Trophoblast cell (in vitro differentiated cells and primary cell): Measurements from ENCODE around the gene ORAI2.

ENCODE experiments used
- DNase-seq, 2 donors: peaks; one replicate each; pipeline ENCODE4 v3.0.0-alpha.2; 2016
- H2AFZ ChIP-seq: 2 replicates; pipeline ENCODE4 v1.6.1; 2013; ENCODE audit warnings: low read length, moderate library complexity, mild to moderate bottlenecking; ENCODE audit not compliant: insufficient read depth, poor library complexity
- H2AK5ac ChIP-seq: 2 replicates; pipeline ENCODE4 v1.6.1; 2013; ENCODE audit warnings: mild to moderate bottlenecking, low read length
- H2BK120ac ChIP-seq: 2 replicates; pipeline ENCODE4 v1.6.1; 2013; ENCODE audit warnings: low read length, mild to moderate bottlenecking, moderate library complexity; ENCODE audit not compliant: insufficient read depth, poor library complexity
- H2BK12ac ChIP-seq: 2 replicates; pipeline ENCODE4 v1.6.1; 2013; ENCODE audit warnings: mild to moderate bottlenecking, low read length, moderate library complexity
- H2BK5ac ChIP-seq: 2 replicates; pipeline ENCODE4 v1.6.1; 2013; ENCODE audit warnings: low read length, low read depth, moderate library complexity, mild to moderate bottlenecking; ENCODE audit not compliant: poor library complexity
- H3K14ac ChIP-seq: 2 replicates; pipeline ENCODE4 v1.6.1; 2013; ENCODE audit warnings: mild to moderate bottlenecking, low read length
- H3K18ac ChIP-seq: 2 replicates; pipeline ENCODE4 v1.6.1; 2013; ENCODE audit warnings: mild to moderate bottlenecking, low read length
- H3K23ac ChIP-seq: 2 replicates; pipeline ENCODE4 v1.6.1; 2013; ENCODE audit warnings: low read length
- H3K27ac ChIP-seq: 2 replicates; pipeline ENCODE4 v1.5.1; 2013; ENCODE audit warnings: low read depth, mild to moderate bottlenecking, inconsistent platforms, low read length, moderate library complexity
- H3K27me3 ChIP-seq: 2 replicates; pipeline ENCODE4 v1.6.1; 2013; ENCODE audit warnings: inconsistent platforms, mild to moderate bottlenecking, low read length, moderate library complexity; ENCODE audit not compliant: insufficient read depth
- H3K36me3 ChIP-seq, 2 experiments: 1 replicate in 1 of 2; 2 replicates in 1 of 2; pipeline ENCODE4 v1.6.1; 2013; ENCODE audit warnings: low read length in 2 of 2, mild to moderate bottlenecking in 2 of 2, moderate library complexity in 1 of 2; ENCODE audit not compliant: insufficient read depth in 2 of 2, control insufficient read depth in 1 of 2
- H3K4ac ChIP-seq: 2 replicates; pipeline ENCODE4 v1.6.1; 2013; ENCODE audit warnings: low read depth, mild to moderate bottlenecking, low read length, moderate library complexity
- H3K4me1 ChIP-seq, 2 experiments: 1 replicate in 1 of 2; 2 replicates in 1 of 2; pipeline ENCODE4 v1.6.1; 2013; ENCODE audit warnings: low read length in 2 of 2, mild to moderate bottlenecking in 2 of 2, moderate library complexity in 1 of 2; ENCODE audit not compliant: insufficient read depth in 2 of 2, control insufficient read depth in 1 of 2
- H3K4me2 ChIP-seq: 2 replicates; pipeline ENCODE4 v1.6.1; 2013; ENCODE audit warnings: inconsistent platforms, mild to moderate bottlenecking, low read length, moderate library complexity
- H3K4me3 ChIP-seq: 2 replicates; pipeline ENCODE4 v1.5.1; 2013; ENCODE audit warnings: mild to moderate bottlenecking, low read depth, low read length, inconsistent platforms
- H3K79me1 ChIP-seq: one replicate; pipeline ENCODE4 v1.6.1; 2013; ENCODE audit warnings: low read length
- H3K79me2 ChIP-seq: 2 replicates; pipeline ENCODE4 v1.6.1; 2013; ENCODE audit warnings: low read length, mild to moderate bottlenecking; ENCODE audit not compliant: control insufficient read depth, insufficient read depth, poor library complexity
- H3K9ac ChIP-seq: 2 replicates; pipeline ENCODE4 v1.6.1; 2013; ENCODE audit warnings: mild to moderate bottlenecking, low read length
- H3K9me3 ChIP-seq: 2 replicates; pipeline ENCODE4 v1.6.1; 2013; ENCODE audit warnings: low read depth, mild to moderate bottlenecking, control low read depth, inconsistent platforms, low read length; ENCODE audit not compliant: insufficient read depth
- H4K12ac ChIP-seq: 2 replicates; pipeline ENCODE4 v1.6.1; 2013; ENCODE audit warnings: low read depth, mild to moderate bottlenecking, low read length, moderate library complexity
- H4K8ac ChIP-seq: 2 replicates; pipeline ENCODE4 v1.6.1; 2013; ENCODE audit warnings: low read depth, mild to moderate bottlenecking, low read length, moderate library complexity
- H4K91ac ChIP-seq: one replicate; pipeline ENCODE4 v1.6.1; 2013; ENCODE audit warnings: low read depth, mild to moderate bottlenecking, low read length, moderate library complexity
- WGBS: extraction: QIAGEN DNeasy Blood & Tissue Kit; methylation state at CpG from one replicate; pipeline ENCODE4 v1.1.7; 2013; ENCODE audit warnings: missing lambda C conversion rate; ENCODE audit not compliant: insufficient read length, insufficient coverage; ENCODE audit errors: extremely low coverage; 5-methylcytosine and 5-hydroxymethylcytosine counted together

The ORAI2 gene

GRCh38 chr7:102392330-102392729 lies 41.0 kb upstream of the ORAI2 start:
- Histone ChIP-seq H2BK120ac (peak overlapping the region; percentile 44), H3K4ac (no peak overlapping the region), H3K9ac (no peak overlapping the region), H2AK5ac (peak overlapping the region; percentile 65), H3K9me3 (no peaks in the 10 kb centered on the region), H3K23ac (no peak overlapping the region), H3K4me3 (no peak overlapping the region), H3K4me2 (no peak overlapping the region), H2BK5ac (peak overlapping the region; percentile 29), H3K14ac (no peak overlapping the region), H3K18ac (no peak overlapping the region), H3K36me3 (peaks cover 4 to 10% of the 10 kb centered on the region in 2 experiments), H4K8ac (no peak overlapping the region), H2BK12ac (peak overlapping the region; percentile 76), H2AFZ (no peak overlapping the region), H4K91ac (peak overlapping the region; percentile 67), H3K79me2 (peaks cover 8% of the 10 kb centered on the region), H3K4me1 (peaks cover 6 to 9% of the 10 kb centered on the region in 2 experiments), H3K27me3 (no peaks in the 10 kb centered on the region), H3K79me1 (peaks cover 19% of the 10 kb centered on the region), H4K12ac (no peak overlapping the region), H3K27ac (peak overlapping the region; percentile 35)
- DNase-seq: no peak
- WGBS: no CpG with 5 or more reads among the region's 1 CpG

GRCh38 chr7:102393467-102393866 lies 39.9 kb upstream of the ORAI2 start:
- peak overlapping the region; percentile 25 for H4K91ac ChIP-seq
- no peak overlapping the region for H3K23ac ChIP-seq
- H2AFZ ChIP-seq: no peak overlapping the region
- peaks cover 19% of the 10 kb centered on the region for H3K79me1 ChIP-seq
- H2BK12ac ChIP-seq: no peak overlapping the region
- no peak overlapping the region for H3K18ac ChIP-seq
- no peak overlapping the region for H2AK5ac ChIP-seq
- H3K4ac ChIP-seq: no peak overlapping the region
- peak overlapping the region; percentile 59 for H2BK5ac ChIP-seq
- H3K79me2 ChIP-seq: peaks cover 8% of the 10 kb centered on the region
- DNase-seq: peak; percentile 96 to 99
- peak overlapping the region; percentile 50 for H3K4me2 ChIP-seq
- no peak overlapping the region for H3K4me3 ChIP-seq
- no peak overlapping the region for H4K8ac ChIP-seq
- peaks cover 6 to 7% of the 10 kb centered on the region in 2 experiments for H3K36me3 ChIP-seq
- no peaks in the 10 kb centered on the region for H3K27me3 ChIP-seq
- H3K4me1 ChIP-seq: peaks cover 6 to 9% of the 10 kb centered on the region in 2 experiments
- peak overlapping the region; percentile 30 for H2BK120ac ChIP-seq
- H3K9ac ChIP-seq: no peak overlapping the region
- no peak overlapping the region for H4K12ac ChIP-seq
- H3K9me3 ChIP-seq: no peaks in the 10 kb centered on the region
- H3K14ac ChIP-seq: no peak overlapping the region
- peak overlapping the region; percentile 83 for H3K27ac ChIP-seq
- WGBS: no CpG with 5 or more reads among the region's 9 CpGs

GRCh38 chr7:102395592-102395872 lies 37.8 kb upstream of the ORAI2 start:
- no CpG with 5 or more reads among the region's 9 CpGs for WGBS
- Histone ChIP-seq H3K14ac (peak overlapping the region; percentile 84), H3K79me2 (peaks cover 8% of the 10 kb centered on the region), H2BK12ac (peak overlapping the region; percentile 63), H3K9me3 (no peaks in the 10 kb centered on the region), H3K4me3 (no peak overlapping the region), H3K4me1 (peaks cover 6 to 9% of the 10 kb centered on the region in 2 experiments), H2AK5ac (peak overlapping the region; percentile 55), H3K79me1 (peaks cover 19% of the 10 kb centered on the region), H2BK120ac (peak overlapping the region; percentile 7), H4K12ac (peak overlapping the region; percentile 24), H3K4me2 (peak overlapping the region; percentile 76), H4K91ac (peak overlapping the region; percentile 88), H3K4ac (peak overlapping the region; percentile 52), H2BK5ac (peak overlapping the region; percentile 89), H3K27me3 (no peaks in the 10 kb centered on the region), H3K36me3 (peaks cover 18 to 21% of the 10 kb centered on the region in 2 experiments), H3K23ac (no peak overlapping the region), H3K9ac (peak overlapping the region; percentile 54), H4K8ac (peak overlapping the region; percentile 87), H3K18ac (peak overlapping the region; percentile 13), H3K27ac (peak overlapping the region; percentile 90), H2AFZ (no peak overlapping the region)
- DNase-seq: peak in 1 of 2 donors; percentile 41

GRCh38 chr7:102395873-102396709 lies 37.3 kb upstream of the ORAI2 start, which contains the start of gene PRKRIP1:
Gene PRKRIP1 (plus strand): TSS chr7:102396363. CDS start chr7:102396412, 49 bp downstream.
- Histone ChIP-seq H3K27ac (peak within 1 kb of the TSS; percentile 90), H3K4me1 (peaks cover 6 to 9% of the 10 kb centered on the region in 2 experiments), H3K4me3 (peak within 1 kb of the TSS; percentile 87), H3K27me3 (no peaks in the 10 kb centered on the region), H3K18ac (peak within 1 kb of the TSS; percentile 47), H4K91ac (peak within 1 kb of the TSS; percentile 88), H3K9me3 (no peaks in the 10 kb centered on the region), H3K79me1 (peaks cover 19% of the 10 kb centered on the region), H2AFZ (peak within 1 kb of the TSS; percentile 19), H4K8ac (peak within 1 kb of the TSS; percentile 87), H3K9ac (peak within 1 kb of the TSS; percentile 85), H3K79me2 (peaks cover 8% of the 10 kb centered on the region), H2AK5ac (peak within 1 kb of the TSS; percentile 55), H3K14ac (peak within 1 kb of the TSS; percentile 85), H2BK12ac (peak within 1 kb of the TSS; percentile 65), H3K4me2 (peak within 1 kb of the TSS; percentile 81), H3K23ac (no peak within 1 kb of the TSS), H2BK120ac (peak within 1 kb of the TSS; percentile 21), H4K12ac (peak within 1 kb of the TSS; percentile 24), H3K36me3 (peaks cover 21 to 22% of the 10 kb centered on the region in 2 experiments), H3K4ac (peak within 1 kb of the TSS; percentile 66), H2BK5ac (peak within 1 kb of the TSS; percentile 89)
- no CpG with 5 or more reads among the region's 59 CpGs for WGBS
- DNase-seq: peak; percentile 98 to 99
